ENCODE measurements around the gene USP3.

DNA sequence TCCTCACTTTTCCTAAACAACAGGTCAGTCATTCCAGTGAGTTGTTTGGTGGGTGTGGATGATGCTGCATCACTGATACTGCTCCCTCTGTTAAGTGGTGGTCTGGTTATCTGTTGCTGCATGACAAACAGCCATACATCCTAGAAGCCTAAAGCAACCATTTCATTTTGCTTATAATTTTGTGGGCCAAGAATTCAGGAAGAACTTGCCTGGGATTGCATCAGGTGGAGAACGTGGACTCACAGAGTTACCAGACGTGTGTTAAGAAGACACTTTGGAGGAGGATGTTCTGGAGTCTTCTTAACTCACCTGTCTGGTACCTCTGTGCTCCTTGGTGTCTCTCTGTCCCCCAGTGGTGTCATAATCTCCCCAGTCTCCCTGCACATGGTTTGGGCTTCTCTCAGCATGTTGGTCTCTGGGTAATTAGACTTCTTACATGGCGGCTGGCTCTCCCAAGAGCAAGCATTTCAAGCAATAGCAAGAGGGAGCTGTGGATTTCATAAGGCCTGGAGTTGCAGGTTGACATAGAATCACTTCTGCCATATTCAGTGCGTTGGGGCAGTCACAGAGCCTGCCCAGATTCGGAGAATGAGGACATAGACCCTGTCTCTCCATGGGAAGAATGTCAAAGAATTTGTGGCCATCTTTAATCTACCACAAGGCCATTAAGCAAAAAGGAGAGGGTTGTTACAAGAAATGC, 20.1 kb downstream of the USP3 start:
- no peak for TF ChIP-seq CTCF (IDR thresholded peaks at IDR 0.05)
- TF ChIP-seq POLR2A (IDR thresholded peaks at IDR 0.05), result no peak

Measured in esophagus squamous epithelium (tissue), 4 donors.